ENCODE data around the gene TUBB4A. TPM values are rescaled to one million over a fixed set of nuclear protein-coding genes. Genes with fewer than 3 reads are reported as not detected.
A peak's percentile ranks its signal among the peaks of the same experiment; 100 is the strongest.

TUBB4A gene
- total and polyA plus RNA-seq, 9 of the 15 experiments (the other 6 are each of a cell fraction or from before 2014, with no cell fraction given), result 0.14 to 7.0 (median 0.75) TPM

GRCh38 chr19:6521718-6522646 lies 19.9 kb upstream of the TUBB4A start (continued):
- peak; percentile 57 to 82 for TF ChIP-seq KDM1A (IDR thresholded peaks at IDR 0.05)
- TF ChIP-seq FOXJ2 (tag; IDR thresholded peaks at IDR 0.05), result no peak
- no peak for TF ChIP-seq THRA (IDR thresholded peaks at IDR 0.05)
- no peak for TF ChIP-seq ZNF511 (CRISPR knock-in tag; IDR thresholded peaks at IDR 0.05)
- TF ChIP-seq ZNF280B (CRISPR knock-in tag; IDR thresholded peaks at IDR 0.05), result no peak
- peak in 1 of 2 experiments; percentile 69; a peak in 2 of 4 replicates for TF ChIP-seq RCOR1 (IDR thresholded peaks at IDR 0.05; ENCODE audit: borderline replicate concordance in 1 of 2, low read depth in 2 of 2, low read length in 2 of 2)
- TF ChIP-seq ZNF551 (CRISPR knock-in tag; IDR thresholded peaks at IDR 0.05), result no peak
- TF ChIP-seq RAD51 (IDR thresholded peaks at IDR 0.05; ENCODE audit: borderline replicate concordance, low read depth), result no peak
- no peak for TF ChIP-seq CHCHD3 (CRISPR knock-in tag; IDR thresholded peaks at IDR 0.05)
- TF ChIP-seq RREB1 (CRISPR knock-in tag; IDR thresholded peaks at IDR 0.05), result no peak
- TF ChIP-seq NFYB (IDR thresholded peaks at IDR 0.05; ENCODE audit: extremely low read depth, insufficient read length), result no peak
- TF ChIP-seq L3MBTL2 (IDR thresholded peaks at IDR 0.05), result peak; percentile 91
- no peak for TF ChIP-seq NFE2L1 (tag; IDR thresholded peaks at IDR 0.05; ENCODE audit: borderline replicate concordance, low read depth)
- no peak for TF ChIP-seq TRIM25 (IDR thresholded peaks at IDR 0.05; ENCODE audit: borderline replicate concordance)
- no peak for TF ChIP-seq PRPF4 (IDR thresholded peaks at IDR 0.05; ENCODE audit: insufficient read depth, low read depth, low read length, poor library complexity, severe bottlenecking)
